Right renal pelvis (tissue), 4 donors: ENCODE data around the gene CLDN7. TPM values are rescaled to one million over a fixed set of nuclear protein-coding genes. Genes with fewer than 3 reads are reported as not detected.
"Not testable (repeated sequence)": the region's sequence is repeated elsewhere in the genome, so short reads cannot be mapped to it uniquely, and the experiment has no call there.

Experiments used
- DNase-seq, 4 donors: peaks; one replicate each; pipeline ENCODE4 v3.0.0-alpha.2; 2013; ENCODE audit warnings: low read depth in 4 of 4, low spot score in 3 of 4, missing footprints in 1 of 4
- polyA plus RNA-seq, 4 donors: library from polyadenylated mRNA; unstranded; fragments of 120-200 nt; gene quantifications; one replicate each; pipeline ENCODE4 v1.2.1, GENCODE V29; 2013; ENCODE audit not compliant: insufficient read length in 4 of 4

The CLDN7 gene
- polyA plus RNA-seq, 4 donors = 45.0 to 66.0 (median 51.8) TPM

DNA sequence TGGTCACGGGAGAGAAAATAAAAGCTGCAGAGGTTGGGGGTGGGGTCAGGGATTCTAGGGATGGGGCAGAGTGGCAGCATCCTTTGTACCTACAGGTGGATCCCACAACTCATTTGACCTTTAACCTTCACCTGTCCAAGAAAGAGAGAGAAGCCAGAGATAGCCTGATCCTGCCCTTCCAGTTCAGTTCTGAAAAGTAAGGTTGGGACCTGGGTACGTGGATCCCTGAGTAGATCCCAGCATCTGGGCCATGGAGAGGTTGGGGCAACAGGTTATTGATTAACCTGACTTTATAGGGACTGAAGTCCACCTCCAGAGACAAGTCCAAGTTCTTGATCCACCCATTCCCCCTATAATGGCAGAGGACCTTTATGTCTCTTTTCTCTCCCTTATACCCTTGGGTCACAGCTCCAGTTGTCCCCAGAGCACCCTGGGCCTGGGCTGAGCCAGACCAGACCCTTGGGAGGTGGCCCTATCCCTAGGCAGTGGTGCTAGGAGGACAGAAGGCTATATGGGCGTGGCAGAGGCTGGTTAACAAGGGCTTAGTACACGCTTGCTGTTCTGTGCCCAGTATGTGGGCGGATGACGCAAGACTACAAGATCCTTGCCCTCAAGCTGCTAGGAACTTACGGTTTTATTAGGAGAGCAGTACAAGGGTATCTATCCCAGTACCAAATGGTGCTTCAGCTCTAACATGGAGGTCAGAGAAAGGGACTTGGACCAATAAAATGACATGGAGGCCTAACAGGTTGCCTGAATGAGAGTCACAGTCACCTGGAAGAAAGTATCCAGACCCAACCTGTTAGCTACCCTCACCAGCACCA lies 3.3 kb downstream of the CLDN7 start:
- DNase-seq = no peak

DNA sequence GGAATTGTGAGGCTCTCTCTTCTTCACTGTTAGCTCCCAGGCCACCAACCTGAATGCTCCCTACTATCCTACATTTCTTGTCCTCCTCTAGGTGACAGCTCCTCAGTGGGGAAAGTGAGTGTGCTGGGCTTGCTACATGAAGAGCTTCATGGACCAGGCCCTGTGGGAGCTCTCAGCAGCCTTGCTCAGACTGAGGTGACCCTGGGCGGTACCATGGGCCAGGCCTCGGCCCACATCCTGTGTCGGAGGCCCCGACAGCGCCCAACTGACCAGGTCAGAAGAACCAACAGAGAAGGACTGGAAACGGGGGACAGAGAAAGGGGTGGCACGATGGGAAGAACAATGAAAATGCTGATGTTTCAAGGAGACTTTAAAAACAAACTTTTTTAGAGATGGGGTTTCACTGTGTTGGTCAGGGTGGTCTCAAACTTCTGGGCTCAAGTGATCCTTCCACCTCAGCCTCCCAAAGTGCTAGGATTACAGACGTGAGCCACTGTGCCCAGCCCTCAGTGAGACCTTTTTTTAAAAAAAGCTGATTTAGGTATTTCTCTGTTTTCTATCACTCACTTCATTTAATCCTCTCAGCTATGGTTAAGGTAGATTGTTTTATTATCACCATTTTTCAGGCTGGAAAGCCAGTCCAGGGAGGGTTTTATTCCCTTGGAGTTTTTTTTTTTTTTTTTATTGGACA lies 5.4 kb downstream of the CLDN7 start:
- no peak for DNase-seq

DNA sequence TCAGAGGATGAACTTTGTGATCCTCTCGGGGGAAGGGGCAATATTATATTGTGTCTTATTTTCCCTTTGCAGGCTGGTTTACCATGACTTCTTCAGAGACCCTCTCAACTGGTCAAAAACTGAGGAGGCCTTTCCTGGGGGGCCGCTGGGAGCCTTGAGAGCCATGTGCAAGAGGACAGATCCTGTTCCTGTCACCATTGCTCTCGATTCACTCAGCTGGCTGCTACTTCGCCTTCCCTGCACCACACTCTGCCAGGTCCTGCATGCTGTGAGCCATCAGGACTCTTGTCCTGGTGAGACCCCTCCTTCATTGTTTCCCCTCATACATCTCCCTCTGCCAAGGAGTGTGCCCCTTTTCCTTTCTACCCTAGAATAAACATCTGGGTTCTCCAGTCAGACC lies 7.8 kb downstream of the CLDN7 start:
- DNase-seq = no peak

DNA sequence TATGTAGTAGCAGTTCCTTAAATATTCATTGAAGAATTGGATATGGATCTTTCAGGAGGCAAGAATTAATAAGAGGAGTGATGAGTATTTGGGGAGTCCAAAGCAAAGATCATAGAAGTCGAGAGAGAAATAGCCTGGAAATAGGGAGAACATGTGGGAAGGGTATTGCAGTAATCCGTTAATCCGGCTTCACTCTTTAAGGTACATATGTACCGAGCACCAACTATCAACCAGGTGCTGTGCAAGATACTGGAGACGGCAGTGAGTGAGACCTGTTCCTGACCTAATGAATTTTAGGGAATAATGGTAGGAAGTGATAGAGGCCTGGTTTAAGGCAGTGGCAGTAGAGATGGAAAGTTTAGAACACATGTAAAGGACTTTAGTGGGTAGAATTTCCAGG lies 9.2 kb downstream of the CLDN7 start:
- DNase-seq = no peak

DNA sequence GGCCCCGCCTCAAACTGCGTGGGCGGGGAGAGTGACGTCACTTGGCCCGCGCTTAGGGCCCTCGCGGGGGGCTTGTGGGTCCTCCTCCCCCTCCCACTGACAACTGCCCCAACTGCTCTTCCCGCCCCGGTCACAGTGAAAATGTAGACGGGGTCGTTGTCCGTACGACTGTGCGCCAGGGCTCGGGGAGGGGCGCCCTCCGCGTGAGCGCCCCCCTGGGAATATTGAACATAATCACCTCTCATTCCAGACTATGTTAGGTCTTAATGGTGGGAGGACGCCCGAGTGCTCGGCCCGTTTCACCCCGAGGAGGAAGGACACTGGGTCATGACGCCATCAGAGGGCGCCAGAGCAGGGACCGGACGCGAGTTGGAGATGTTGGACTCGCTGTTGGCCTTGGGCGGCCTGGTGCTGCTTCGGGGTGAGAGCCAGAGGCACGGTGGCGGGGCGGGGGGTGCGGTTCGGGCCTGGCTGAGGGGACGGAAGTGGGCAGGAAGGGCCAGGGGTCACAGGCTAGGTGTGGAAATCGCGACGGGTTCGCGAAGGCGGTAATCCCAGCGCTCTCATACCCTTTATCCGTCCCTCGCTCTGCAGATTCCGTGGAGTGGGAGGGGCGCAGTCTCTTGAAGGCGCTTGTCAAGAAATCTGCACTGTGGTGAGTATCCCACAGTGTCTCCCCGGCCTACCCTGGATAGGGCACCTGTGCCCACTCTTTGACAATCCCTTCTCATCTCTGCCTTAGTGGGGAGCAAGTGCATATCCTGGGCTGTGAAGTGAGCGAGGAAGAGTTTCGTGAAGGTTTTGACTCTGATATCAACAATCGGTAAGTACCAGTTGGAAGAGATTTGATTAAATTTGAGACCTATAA lies 9.9 kb downstream of the CLDN7 start, which contains the start of gene ELP5:
Gene ELP5, plus strand, starts transcription at position 40 of the 868 bp plus-strand sequence. Its CDS starts 336 bp downstream, at position 376.
- peak in 3 of 4 donors; percentile 87 to 90 (median 88) for DNase-seq

DNA sequence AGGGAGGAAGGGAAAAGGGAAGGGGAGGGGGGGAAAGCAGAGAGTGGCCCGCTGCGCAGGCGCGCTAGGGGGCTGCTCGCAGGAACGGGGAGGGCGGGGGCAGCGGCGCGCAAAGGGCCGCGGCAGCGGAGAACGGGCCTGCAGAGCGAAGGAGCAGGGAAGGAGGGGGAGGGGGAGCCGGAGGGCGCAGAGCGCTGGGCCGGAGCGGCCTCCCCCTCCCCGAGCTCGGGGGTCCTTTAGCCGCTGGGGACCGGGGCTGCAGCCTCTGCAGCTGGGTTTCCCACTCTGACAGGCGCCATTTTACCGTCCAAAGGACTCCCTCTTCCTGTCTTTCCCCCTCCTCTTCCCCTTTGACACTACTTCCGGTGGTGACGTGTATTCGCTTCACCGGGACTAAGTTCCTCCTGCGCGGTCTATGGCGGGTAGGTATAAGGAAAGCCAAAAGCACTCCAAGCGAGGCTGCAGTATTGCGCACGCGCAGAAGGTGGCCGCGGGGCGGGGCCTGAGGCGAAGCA lies 10.6 kb downstream of the CLDN7 start, which contains the start of gene CTDNEP1:
Gene CTDNEP1, minus strand, starts transcription at position 74 of the 515 bp plus-strand sequence. CDS start 438 bp downstream, outside the sequence.
- peak; percentile 98 to 100 (median 100) for DNase-seq

DNA sequence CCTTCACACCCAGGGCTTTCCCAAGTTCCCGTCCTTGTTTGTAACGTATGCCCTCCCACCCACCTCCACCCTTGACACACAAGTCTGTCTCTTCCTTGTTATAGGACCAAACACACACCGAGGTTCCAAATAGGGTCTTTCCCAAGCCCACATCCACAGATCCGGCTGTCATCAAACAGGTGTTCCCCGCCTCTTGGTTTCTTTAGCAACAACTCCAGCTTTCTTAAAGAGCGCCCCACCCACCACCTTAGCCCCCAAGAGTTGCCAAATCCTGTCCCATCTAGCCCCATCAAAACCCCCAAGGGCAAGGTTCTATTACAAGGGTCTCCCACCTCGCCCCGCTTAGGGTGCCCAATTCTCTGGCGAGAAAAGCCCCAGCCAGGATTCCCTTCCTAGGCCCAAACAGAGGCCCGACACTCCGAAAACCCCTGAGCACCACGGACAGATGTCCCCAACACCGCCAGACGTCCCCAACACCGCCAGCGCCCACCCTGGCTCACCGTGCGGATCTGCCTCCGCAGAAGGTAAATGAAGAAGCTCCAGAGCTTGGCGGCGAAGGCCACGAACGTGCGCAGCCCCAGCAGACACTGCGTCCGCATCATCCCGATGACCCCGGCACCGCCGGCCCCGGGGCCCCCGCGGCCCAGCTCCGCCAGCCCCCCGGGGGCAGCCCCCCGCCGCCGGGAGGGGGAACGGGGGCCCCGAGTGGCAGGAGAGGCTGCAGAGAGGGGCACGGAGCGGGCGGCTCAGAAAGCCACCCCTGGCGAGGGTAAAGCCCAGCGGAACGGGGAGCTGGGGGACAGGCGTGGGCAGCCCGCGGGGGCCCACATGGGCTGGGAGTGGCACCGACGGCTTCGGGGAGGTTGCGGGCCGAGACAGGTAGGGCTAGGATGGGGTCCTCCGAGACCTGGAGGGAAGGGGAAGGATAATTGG lies 11.3 kb downstream of the CLDN7 start:
- DNase-seq = no peak

DNA sequence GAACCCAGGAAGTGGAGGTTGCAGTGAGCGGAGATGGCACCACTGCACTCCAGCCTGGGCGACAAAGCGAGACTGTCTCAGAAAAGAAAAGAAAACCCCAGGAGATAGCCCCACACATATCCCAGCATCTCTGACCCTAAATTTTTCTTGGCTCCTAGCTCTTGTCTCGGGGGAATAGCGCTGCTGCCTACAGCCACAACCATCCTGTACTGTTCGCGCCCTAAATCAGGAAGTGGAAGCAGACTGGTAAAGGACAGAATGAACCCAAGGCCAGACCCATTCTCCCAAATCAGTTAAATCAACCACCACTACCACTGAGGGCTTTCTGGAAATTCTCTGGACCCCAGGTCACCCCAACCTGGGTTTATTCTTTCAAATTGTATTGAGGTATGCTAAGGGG lies 12.4 kb downstream of the CLDN7 start:
- no peak for DNase-seq

DNA sequence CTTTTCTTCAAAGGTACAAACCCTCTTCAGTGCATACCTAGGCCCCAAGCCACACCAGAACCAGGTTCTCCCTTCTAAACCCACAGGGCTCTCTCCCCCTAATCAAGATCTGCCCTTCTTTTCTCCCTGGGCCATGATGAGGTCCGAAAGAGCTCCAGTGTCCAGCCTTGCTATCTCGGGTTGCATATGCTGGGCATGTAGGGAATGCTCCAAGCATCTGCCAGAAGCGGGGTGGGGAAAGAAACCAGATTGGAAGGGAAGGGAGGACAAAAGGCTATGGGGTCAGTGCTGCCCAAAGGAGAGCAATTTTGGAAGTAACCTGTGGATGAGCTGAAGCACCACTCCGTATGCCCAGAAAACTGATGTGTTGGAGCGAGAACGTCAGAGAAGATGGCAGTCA lies 13.1 kb downstream of the CLDN7 start:
- no peak for DNase-seq

DNA sequence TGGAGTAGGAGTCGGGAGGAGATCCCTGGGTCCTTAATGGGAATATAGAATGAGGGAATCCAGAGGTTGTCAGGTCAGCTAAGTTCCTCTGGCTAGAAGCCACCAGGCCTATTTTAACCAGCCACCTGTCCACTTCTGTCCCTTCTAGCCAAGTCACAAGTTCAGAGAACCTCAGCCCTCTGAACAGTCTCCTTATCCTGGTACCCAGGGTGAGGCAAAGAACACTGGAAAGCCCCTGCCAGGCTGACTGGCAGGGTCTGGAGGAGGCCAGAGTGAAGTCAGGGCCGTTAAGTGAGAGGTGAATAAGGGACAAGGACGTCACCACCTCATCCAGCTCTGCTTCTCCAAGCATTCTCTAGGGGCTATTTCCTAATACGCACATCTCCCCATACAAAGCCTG lies 13.5 kb downstream of the CLDN7 start:
- DNase-seq = no peak

DNA sequence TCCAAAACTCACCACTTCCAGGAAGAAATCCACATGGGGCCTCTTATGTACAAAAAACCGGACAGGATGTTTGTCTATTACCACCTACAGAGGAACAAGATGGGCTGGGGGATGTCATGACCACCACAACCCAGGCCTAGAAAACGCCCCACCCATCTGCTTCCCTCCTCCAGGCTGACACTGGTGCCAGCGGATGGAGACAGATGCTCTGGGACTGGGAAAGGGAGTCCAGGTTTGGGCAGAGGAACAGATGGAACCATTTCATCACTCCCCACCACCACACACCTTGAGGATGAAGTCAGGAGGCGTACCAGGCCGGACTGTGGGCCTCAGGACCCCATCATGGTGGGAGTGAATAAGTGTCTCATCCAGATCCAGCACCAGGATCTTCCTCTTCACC lies 15.5 kb downstream of the CLDN7 start:
- DNase-seq = no peak

DNA sequence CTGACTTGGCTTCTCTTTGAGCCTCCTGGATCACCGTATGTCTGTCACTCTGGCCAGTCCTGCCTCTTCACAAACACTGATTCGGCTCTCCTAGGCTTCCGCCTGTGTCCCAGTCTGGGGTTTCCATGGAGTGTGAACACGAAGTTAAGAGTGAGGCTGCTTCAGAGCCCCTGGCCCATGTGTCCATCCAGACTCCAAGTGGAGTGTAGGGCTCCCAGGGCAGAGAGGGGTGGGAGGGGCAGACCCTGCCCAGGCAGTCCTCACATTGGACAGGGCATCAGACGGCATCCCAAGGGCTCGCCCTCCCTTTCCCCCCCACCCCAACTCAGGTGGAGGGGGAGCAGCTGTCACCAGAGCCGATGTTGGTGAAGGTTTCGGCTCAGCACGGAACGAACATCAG lies 18.4 kb downstream of the CLDN7 start:
- DNase-seq = not testable (repeated sequence)

DNA sequence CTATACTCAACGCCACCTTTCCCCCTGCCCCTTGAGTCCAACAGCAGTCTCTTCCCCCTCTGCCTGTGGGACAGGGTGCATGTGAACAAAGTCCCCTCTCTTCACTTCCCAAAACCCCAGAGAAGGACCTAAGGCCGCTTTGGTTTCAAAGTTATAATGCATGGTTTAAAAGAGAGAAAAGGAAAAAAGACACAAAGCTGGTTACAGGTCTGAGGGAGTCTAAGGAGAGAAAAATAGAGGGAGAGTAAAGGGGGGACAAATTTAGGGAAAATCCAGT lies 18.9 kb downstream of the CLDN7 start:
- no peak for DNase-seq

DNA sequence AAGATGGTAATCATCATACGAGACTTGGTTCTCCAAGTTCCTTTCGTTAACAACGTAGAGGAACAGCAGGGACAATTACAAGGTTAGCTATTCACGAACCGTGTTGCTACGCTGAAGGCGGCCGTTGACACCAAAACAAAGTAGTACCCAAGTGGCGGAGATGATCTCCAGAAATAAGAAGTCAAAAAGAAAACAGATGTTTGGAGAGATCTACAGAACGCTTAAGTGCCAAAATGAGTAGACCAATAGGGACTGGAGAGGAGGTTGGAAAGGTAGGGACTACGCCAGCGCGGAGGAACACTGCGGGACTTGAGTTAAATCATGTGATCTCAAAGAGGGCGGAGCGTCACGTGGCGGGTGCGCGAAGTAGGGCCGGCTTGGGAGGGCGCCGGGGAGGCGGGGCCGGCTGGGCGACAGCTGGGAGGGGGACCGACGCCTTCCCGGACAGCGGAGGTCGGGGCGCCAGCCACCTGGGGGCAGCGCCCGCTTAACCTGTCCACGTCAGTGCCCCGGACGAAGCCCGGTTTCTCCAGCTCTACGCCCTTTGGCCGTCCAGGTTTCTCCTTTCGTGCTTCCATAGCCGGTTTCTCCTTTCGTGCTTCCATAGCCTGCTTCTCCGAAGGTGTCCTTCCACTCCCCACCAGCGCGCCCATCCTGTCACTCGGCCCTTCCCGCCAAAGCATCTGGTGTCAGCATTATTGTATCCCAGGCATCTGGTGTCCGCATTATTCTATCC lies 19.4 kb downstream of the CLDN7 start:
- DNase-seq = peak; percentile 94 to 97 (median 96)

DNA sequence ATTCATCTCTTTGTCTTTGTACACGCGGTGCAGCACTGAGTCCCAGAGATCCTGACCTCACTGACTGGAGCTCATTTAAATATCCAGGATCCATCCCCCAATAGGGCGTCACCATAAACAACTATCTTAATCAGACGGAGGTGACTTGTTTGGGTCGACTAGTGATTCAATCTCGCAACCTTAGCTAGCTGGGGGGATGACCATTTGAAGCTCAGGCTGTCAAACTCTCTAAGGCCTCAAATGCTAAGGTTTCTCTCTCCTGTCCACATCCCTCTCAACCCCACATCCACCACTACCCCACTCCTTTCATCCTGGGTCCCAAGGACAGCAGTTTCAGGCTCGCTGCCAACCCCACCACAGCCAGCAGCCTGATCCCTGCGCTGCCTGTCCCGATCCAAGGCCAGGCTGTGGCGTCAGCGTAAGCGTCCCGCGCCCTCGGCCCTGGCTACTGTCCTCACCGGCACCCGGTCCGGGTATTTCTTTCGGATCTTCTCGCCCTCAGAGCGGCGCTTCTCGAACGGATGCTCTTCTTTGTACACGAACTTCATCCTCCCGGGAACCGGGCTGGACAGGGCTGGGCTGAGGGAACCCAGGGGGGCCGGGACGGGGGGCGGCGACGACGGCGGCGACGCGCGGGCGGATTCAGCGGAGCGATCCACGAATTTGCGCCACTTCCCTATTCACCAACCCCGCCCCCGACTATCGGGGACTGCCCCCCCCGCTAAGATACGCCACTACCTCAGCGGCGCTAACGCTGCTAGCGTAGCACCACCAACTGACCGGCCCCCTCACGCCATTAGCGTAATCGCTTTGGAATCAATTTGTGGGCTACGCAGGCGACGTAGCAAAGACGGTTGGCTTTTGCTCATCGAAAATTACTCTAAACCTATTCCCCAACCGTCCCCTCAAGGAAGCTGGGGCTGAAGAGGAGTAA lies 20.2 kb downstream of the CLDN7 start, which contains the start of gene GABARAP:
Gene GABARAP, minus strand, starts transcription at position 667 of the 934 bp plus-strand sequence. Its CDS starts 119 bp downstream, at position 548.
- peak; percentile 89 to 99 (median 93) for DNase-seq

DNA sequence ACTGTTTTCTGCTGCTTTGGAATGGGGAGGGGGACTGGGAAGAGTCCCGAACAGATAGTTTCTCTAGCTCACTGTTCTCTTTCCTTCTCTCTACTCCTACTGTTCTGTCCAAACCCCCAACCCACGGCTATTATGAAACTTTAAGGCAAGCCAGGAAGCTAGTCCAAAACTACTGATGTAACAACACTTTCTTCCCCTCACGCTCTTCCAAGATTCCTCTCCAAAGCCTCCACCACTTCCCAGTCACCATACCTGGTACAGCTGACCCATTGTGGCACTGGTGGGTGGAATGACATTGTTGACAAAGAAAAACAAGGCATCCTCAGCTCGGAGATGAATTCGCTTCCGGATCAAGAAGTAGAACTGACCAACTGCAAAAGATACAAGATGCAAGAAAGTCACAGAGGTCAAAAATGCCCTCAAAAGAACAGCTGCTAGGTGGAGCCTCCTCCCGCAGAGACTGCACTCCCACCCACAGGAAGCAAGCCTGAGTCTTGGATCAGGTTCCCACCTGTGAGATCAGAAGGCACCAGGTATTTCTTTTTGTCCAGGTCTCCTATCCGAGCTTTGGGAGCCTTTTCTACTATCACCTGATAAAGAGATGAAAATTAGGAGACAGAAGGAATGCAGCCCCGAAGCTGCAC lies 21.1 kb downstream of the CLDN7 start:
- DNase-seq = no peak

DNA sequence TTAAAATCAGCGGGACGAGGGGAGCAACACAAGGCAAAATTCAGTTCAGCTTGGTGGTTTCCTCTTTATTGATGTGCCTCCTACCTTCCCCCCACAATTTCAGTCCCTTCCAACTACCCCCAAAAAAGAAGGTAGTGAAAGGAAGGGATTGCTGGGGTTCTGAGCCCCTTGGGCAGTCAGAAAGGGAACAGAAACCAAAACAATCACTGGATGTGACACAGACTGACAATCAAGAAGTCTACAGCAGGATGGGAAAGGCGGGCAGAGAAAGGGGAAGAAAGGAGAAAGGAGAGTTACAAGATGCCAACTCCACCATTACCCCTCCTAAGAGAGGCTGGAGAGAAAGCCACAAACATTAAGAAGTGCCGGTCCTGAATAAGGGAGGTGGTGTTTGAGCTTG lies 21.9 kb downstream of the CLDN7 start:
- DNase-seq = no peak
